T follicular helper cell (primary cell): Measurements from ENCODE around the gene ADAM30.
"Not testable (repeated sequence)": the region's sequence is repeated elsewhere in the genome, so short reads cannot be mapped to it uniquely, and the experiment has no call there.

ENCODE experiments used
- DNase-seq: peaks from one replicate; pipeline ENCODE4 v3.0.0-alpha.2; 2020; ENCODE audit warnings: low read depth

The ADAM30 gene

DNA sequence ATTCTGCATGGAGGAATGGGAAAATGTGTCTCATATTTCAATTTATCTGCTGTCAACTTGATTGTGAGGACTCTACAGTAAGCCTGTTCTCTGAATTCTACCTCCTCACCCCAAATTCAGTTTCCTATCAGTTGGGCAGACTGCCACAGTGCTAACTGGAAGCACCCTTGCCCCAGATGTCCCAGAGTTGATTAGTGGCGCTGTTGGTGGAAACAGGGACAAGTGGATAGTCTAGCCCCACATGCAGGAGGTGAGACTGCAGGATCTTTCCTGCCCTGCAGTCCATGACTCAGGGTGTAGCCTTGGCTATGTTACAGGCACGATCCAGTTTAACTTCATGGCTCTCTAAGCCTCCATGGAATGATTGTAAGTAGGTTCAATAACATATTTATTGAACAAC, 22.1 kb downstream of the ADAM30 start:
- no peak for DNase-seq

DNA sequence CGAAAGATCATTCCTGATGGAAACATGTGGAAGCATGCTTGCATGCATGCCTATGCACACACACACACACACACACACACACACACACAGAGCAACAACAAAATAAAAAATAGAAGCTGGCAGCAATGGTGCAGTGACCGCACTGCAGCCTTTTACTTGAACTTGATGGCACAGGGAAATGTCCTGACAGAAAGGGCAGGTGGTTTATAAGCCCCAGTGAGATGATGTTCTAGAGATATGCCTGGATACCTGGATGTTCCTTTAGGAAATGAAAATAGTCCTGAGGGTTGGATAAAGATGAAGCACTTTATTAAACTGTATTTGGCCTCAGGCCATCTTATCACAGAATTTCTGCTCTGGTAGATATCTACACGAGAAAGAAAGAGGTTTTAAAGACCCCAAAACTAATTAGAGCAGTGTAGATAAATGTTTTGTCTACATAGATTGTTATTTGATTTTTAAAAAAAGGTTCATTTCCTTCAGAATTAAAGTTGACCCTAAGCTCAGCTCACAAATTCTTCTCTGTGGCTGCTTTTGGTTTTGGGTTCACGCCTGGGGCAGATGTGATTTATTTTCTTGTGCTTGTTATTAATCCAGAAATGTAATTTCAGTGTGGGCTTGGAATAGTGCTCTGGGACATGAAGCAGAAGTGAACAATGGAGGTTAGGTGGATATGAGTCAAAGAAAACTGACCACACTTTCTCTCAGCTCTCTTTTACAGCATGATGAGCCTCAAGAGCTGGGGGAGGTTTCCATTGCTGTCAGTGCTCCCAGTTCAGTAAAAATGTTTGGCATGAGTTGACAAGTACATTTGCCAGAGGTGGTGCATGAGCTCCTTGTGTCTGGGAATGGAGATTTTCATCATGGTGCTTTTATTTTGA, 22.9 kb downstream of the ADAM30 start:
- no peak for DNase-seq

DNA sequence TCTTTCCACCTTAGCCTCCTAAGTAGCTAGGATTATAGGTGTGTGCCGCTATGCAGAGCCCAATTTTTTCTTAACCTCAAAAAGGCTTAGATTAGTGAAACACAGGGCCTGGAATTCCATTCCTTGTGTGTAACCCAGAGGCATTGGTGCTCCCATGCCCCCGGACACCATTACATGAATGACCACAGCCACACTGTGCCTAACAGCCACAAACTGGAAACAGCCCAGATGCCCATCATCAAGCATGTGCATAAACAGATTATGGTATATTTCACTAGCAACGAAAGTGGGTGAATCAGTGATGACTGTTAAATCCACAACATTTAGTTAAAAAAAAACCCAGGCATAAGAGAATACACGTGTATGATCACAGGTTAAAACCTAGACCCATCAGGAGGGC, 24.4 kb downstream of the ADAM30 start:
- DNase-seq, result no peak

DNA sequence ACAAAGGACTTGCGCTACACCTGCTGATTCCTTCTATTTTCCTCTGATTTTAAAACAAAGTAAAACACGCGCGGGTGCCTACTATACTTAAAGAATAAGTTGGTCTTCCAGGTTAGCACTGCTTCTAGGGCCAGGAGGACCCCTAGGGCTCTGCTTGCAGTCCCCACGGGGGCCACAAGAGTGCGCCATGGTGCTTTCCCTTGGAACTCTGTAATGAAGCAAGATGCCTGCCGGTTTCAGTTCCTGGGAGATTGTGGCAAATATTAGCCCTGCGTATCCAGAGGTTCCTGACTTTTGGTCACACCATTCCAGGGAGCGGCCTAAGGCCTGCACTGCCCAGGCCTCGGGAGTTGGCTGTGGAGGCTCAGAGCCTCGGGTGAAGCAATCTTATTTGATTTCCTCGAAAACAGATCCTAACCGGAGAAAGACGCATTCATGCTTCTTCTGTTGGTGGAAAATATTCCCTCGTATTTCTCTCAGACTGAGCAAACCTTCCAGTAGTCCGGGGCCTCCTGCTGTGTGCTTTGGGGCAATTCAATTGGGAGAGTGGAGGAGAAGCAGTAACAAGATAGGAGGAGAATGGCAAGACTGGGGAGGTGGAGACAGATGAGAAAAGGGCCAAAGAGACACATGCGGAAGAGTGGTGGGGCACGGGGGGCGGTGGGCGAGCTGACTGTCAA, 25.3 kb downstream of the ADAM30 start:
- DNase-seq, result peak; percentile 16

DNA sequence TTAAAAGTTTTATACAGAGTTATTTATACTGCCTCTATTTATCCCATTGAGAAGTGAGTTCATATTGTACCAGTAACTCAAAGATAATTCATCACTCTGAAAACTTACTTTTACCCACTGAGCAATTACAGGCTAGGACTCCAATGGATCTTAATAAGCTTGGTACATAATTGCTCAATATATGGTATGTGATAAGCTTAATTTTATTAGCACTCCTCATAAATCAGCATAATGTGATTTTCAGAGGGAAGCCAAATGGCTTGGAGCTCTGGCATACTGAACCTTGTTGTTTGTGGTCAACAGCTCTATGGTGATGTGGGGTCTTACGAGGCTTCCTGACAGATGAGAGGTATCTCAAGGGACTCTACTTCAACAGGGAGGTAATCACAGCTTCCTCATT, 26.3 kb downstream of the ADAM30 start:
- no peak for DNase-seq

DNA sequence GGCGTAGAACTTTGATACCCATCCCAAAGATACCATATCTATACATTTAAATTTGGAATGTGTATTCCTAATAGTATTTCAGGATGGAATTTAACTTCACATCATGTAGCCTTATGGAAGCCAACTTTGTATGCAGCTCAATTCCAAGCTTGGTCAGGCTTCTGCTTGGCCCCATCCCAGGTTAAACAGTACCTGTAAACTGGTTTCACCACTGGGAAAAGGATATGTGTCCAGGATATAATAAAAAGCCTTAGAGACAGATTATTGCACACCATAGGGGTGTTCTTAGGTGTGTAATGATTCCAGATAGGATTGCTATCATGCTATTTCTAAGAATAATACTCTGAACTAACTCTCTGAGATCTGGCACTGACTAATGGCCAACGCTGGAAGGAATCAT, 28.1 kb downstream of the ADAM30 start:
- no peak for DNase-seq

DNA sequence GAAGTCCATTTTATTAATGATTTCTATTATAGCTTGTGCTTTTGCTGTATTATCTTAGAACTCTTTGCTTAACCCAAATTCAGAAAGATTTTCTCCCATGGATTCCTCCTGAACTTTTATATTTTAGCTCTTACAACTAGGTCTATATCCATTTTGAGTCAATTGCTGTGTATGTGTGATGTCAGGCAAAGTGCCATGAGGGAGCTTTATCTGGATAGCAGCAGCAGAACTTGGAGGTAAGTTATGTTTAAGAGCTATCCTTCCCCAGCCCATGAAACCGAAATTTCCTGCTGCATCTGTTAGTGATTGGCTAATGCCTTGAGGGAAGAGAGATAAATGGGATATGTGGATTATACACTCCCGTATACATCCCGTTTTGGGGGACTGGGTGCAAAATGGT, 29.9 kb downstream of the ADAM30 start:
- no peak for DNase-seq

DNA sequence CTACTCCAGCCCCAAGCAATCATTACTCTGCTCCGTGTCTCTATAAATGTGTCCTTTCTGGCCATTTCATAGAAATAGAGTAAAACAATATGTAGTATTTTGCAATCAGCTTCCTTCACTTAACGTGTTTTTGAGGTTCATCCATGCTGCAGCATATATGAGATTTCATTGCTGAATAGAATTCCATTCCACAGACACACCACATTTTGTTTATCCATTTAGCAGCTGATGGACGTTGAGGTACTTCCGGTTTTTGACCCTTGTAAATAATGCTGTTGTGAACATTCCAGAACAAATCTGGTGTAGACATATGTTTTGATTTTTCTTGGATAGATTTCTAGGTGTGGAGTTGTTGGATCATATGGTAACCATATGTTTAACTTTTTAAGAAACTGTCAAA, 30.7 kb downstream of the ADAM30 start:
- no peak for DNase-seq

DNA sequence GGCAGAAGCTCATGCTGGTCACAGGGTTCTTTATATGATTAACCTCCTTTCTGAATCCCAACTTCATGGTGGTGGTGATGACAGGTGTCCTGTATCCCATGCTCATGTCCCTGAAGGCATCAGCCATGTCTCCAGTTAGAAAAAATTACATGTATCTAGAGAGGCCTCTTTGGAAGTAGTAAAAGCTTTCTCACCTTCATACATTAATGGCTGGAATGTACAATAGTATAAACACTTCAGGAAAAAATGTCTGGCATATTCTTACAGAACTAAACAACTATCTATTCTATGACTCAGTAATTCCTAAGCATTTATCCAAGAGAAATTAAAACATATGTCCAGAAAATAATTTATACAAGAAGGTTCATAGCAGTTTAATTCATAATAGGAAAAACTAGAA, 34.0 kb downstream of the ADAM30 start:
- no peak for DNase-seq

DNA sequence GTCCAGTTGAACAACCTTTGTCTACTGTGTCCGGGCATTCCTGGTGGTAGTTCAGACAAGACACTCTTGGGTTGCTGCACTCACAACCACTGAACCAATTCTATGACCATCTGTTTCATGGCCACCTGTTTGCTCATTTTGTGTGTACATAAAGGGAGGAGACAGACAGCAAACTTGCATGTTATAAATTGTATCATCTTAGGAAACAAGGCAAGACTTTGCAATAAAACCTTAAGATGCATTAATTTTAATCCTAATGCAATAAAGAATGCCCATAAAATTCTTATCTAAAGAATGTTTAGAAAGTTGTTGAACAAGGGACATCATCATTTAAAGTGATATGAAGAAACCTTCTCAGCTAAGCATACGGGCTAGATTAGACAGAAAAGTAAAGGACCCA, 34.8 kb downstream of the ADAM30 start:
- no peak for DNase-seq

DNA sequence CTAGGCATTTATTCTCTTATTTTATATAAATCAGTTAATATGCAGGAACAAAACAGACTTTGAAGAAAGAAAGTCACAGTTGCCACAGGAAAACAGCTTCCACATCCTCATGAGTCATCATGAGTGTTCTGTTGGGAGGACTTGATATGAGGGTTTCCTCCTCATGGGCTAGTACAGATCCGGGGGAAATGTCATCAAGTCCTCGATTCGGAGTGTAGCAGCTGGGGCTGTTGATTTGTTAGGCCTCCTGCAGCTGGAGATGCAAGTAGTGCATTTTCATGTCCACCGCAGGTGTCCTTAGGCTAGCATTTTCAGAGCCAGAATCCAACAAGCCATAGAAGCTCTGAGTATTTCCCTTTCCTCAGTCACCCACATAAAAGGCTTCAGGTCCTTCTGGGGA, 36.7 kb downstream of the ADAM30 start:
- DNase-seq, result no peak

DNA sequence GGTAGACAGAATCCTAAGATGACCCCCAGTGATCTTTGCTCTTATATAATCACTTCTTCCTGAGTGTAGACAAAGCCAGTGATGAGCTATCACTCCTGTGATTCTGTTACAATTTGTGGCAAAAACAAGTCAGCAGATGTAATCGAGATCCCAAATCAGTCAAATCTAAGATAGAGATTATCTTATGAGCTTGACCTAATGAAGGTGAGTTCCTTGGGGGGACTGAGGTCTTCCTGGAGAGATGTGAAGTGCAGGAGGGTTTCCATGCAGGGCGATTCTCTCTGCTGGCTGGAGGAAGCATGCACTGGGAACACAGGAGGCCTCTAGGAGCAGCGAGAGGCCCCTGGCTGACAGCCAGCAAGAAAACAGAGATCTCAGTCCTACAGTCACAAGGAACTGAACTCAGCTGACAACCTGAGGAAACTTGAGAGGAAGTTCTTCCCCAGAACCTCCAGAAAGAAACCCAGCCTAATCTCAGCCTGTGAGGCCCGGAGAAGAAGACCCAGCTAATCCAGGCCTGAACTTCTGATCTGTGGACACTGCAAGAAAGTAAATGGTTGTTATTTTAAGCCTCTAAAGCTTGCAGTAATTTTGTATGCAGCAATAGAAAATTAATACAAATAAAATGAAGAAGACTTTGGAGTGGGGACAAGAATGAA, 37.6 kb downstream of the ADAM30 start:
- DNase-seq, result not testable (repeated sequence)

DNA sequence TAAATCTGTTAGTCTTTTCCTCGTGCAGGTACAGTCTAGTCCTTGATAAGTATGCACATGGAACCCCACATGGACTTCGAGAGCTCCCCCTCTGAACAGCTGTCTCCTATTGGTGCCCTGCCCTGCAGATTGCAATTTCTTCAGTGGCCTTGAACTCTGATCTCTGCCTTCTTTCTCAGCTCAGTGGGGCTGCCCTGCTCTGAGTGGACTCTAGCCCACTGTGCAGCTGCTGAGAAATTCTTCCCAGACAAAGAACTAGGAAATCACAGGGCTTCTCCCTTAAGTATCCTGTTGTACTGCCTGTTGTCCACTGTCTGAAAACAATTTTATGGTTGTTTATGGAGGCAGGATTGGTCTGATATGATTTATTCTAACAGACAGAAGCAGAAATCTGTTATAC, 38.2 kb downstream of the ADAM30 start:
- DNase-seq, result no peak

DNA sequence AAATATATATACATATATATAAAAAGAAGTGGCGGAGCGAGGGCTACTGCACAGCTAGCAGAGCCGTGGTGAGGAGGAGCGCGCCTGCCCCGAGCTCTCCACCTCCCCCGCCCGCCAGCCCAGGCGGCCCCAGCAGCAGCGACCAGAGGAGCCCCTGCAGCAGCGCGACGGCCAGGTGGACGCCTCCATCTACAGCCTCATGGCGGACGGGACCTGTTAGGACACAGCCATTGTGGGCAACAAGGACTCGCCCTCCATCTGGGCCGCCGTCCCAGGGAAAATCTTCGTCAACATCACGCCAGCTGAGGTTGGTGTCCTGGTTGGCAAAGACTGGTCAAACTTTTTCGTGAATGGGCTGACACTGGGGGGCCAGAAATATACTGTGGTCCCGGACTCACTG, 43.2 kb downstream of the ADAM30 start:
- DNase-seq, result no peak

DNA sequence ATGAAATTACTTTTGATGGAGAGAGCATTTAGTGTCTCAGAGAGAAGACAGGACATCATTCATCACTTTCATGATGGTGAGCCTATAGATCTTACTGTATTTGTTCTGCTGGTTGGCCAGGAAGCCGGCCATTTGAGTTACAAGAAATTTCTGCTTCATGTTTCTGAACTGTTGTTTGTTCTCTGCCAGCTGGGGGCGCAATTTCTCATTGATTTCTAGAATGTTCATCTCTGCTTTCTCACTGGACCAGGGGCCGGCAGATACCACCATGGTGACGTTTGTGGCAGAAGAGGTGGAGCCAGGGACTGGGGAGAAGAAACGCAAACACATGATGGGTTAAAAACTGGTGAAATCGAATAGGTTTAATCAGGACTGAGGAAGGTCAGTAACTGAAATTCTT, 52.1 kb downstream of the ADAM30 start:
- not testable (repeated sequence) for DNase-seq
